NCI-H187 (cell line): ENCODE data around the gene BIN1.

ENCODE experiments used
- DNase-seq, 2 experiments: peaks; one replicate each; lab custom pipeline; 2025; lab: John Stamatoyannopoulos, UW

BIN1 gene

DNA sequence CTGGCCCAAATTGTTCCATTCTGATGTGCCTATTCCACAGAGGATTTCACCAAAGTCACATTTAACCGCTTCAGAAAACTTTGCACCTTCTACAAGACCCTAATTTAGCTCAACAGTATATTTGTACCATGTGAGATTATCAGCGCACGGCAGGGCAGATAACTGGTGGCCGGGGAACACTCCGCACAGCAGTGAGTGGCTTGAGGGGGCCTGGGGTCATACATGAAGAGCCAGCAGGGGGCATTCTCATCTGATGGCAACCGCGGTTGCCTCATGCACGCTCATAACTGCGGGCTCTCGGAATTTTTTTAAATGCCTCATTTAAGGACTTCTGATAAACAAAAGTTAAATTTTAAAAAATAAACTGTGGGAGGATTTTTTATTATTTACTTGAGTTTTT is 84.1 kb downstream of the BIN1 start:
- DNase-seq, result no peak

DNA sequence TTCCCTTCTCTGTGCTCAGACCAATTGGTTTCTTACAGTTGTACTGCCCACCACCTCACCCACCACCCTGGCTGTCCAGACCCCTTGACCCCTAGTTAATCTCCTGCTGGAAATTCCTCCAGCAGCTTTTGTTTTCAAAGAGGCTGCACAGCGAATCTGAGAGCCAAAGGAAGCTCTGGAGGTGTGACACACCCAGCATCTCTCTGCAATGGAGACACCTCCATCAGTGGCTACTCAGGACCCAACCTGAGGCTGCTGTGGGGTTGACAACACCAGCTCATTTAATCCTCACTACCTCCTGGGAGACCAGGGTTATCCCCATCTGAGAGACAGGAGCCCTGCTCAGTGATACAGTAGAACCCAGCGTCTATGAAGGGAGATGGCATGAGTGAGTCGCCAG is 86.4 kb downstream of the BIN1 start:
- no peak for DNase-seq

DNA sequence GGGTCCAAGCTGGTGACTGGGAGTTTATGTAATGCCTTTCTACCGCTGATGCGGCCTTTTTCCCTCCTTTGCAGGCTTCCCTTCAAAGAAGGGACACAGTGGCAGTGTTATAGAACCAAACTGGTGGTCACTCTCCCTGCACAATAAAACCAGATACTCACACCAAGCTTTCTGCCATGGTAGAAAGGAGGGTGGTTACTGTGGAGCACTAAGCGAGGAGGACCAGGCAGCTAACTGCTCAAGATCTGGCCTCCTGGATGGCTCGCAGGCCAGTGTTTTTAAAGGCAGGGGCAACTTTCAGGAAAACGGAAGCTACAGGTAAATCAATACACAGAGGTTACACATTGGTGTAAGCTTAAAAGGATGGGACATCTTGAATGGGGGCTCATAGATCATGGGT is 89.4 kb downstream of the BIN1 start:
- no peak for DNase-seq

DNA sequence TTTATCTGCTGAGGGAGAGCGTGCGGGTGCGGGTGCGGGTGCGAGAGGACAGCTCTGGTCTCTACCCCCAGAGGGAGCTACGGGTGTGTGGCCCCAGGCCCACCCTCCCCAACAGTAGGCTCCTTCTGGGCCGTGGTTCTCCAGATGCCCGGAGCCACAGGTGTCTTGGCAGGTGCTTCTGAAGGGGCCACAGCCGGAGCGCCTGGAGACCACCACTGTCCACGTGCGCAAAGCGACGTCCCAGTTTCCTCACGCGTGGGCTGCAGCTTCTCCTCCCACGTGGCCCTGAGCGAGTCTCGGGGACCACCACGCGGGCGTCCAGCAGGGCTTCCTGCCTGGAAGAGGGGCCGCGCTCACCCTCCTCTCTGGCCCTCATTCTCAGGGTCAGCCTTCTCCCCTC is 90.6 kb downstream of the BIN1 start:
- no peak for DNase-seq

DNA sequence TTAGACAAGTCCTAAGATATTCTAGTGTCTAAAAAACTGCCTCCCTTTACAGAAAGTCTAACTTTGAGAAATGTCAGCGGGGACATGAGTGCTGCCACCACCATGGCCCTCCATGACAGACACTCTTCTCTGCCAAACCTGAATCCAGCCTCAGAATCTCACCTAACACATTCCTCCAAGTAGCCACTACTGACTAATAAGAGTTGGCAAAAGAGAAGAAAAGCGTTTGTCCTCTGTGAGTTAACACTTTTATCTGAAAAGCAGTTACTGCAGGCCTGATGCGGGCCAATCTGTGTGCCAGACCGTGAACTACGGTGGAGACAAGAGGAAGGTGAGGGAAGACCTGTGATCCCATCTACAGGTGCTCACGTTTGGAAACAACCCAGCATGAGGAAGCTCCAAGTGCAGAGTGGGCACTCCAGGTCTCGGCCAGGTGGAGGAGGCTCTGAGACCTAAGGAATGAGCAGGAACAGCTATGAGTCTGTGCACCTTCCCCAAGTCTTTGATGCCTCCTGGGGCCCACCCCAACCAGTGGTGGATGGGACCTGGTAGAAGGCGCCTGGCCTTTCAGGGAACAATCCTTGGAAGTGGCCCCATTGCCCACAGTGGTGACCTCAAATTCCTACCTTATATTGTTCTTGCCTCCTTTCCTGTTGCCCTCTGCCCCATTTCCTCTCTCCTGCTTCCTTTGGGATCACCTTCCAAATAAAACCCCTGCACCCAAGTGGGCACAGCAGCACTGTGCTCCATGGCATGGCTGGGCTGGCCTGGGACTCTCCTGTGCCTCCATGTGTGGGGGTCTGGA is 91.6 kb downstream of the BIN1 start:
- no peak for DNase-seq

DNA sequence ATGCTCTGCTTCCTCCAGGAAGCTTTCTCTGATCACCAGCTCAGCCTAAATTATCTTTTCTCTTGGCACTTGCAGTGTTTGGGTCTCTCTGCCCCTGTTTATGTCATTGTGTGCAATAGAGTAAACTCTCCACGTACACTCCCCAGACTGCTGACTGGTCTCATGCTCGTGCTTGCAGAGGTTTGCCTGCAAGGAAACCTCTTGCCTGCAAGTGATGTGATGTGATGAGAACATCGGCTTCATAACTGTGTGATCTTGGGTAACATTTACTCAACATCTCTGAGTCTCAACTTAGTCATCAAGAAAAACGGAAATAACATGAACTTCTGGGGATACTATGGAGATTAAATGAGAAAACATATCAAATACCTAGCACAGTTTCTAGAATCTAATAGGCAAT is 92.3 kb downstream of the BIN1 start:
- DNase-seq, result no peak

DNA sequence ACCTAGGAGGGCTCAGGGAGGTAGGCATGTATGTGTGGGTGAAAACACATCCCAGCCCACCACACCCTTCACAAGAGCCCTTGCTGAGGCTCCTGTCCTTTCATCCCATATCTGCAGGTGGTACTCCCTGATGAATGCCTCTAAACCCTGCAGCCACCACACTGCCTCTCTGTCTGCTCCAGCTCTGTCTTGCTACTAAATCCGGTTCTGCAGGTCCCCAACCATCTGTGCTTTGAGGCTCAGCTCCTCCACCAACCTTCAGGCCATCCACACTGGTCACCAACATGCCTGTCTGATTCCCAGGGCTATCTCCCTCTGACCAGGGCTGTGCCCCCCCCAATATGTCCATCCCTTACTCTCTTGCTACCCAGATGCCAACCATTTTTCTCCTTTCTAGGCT is 92.7 kb downstream of the BIN1 start:
- DNase-seq, result no peak

DNA sequence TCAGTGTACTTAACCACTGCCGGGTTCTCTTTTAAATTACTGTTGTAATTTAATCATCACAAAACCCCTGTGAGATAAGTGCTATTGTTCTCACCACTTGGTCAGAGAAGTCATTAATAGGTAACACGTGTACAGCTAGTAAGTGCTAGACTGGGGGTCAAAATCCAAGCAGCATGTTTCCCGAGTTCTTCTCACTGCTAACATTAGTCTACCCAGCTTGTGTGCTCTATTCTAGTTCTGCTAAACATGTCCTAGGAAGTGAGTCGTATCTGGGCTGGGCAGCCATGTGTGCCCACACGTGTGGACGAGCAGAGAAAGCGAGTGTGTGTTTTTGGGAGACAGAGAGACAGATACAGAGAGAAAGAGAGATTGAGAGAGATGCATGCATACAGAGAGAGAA is 94.1 kb downstream of the BIN1 start:
- DNase-seq, result no peak

DNA sequence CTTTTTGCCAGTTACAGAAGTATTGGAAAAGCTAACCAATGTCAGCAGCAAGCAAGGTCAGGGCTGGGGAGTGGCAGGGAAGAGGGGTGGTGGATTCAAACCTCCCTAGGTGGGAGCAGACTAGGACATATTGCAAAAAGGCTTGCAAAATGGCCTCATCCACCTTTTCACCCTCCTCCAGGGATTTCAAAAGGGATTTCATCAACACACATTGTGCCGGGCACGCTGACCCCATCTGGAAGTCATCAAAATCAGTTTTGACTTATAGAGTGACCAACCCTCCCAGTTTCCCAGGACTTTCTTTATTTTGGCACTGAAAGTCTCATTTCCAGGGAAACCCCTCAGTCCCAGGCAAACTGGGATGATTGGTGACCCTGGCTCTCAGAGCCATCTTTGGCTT is 94.7 kb downstream of the BIN1 start:
- DNase-seq, result no peak

DNA sequence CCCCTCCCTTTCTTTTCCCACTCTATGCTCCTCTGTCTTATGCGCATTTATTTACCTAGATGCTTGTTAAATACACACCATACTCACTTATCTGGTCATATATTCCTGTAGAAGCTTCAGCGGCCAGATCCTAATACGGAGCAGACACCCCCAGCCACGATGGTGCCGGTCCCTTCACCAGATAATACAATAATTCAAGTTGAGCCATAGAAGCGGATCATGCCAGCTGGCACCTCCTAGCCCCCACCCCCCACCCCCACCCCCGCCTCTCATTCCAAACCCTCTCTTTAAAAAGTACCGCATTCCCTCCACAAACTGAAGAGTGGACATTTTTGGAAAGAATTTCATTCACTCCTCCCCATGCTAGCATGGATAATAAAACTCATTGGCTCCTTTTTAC is 95.2 kb downstream of the BIN1 start:
- no peak for DNase-seq

DNA sequence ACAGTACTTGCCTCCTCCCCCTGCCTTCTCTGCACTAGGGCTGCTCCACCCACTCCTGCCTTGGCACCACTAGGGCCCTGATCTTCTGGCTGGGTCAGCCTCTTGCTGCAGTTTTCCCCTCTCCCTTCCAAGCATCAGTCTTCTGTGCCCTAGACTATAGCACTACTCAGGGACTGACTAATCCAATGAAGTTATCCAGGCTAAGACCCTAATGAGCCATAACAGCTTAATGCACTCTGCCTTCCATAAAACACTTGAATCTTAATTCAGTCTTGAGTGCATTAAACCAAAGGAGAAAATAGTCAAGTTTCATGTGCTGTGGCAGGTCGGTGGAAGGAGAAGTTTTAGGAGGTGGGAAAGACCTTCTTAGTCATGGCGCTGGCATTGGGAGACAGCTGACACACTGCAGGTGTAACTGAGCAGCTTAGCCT is 95.7 kb downstream of the BIN1 start:
- no peak for DNase-seq

DNA sequence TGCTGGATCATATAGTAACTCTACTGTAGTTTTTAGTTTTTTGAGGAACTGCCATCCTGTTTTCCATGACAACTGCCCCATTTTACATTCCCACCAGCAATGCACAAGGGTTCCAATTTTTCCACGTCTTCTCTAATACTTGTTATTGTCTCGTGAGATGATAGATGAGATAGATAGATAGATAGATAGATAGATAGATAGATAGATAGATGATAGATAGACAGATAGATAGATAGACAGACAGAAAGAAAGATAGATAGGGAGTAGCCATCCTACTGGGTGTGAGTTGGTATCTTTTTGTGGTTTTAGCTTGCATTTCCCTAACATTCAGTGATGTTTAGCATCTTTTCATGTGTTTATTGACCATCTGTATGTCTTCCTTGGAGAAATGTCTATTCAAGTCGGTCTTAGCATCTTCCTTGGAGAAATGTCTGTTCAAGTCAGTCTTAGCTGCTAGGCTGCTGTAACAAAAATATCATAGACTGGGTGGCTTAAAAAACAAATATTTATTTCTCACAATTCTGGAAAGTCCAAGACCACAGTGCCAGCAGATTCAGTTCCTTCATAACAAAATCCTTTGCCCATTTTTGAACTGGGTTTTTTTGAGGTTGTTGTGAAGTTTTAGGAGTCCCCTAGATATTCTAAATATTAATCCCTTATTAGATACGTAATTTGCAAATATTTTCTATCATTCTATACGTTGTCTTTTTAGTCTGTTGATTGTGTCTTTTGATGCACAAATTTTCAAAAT is 98.5 kb downstream of the BIN1 start:
- no peak for DNase-seq

DNA sequence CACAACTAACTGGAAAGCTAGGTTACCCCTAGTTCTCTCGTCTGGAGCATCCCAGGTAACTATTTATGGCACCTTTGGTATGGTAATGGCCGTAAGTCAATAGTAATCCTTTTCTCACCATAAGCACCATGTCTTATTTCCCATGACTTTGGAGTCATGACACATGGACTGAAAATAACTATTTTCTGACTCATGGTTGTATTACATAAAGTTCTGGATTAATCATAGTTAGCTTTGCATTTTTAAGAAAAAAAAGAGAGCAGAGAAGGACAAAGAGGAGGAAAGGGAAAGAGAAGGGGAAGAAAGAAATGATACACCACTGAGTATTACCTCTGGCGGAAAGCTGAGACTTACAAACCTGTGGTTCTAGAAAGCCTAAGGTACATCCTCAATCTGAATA is 99.3 kb downstream of the BIN1 start:
- no peak for DNase-seq

DNA sequence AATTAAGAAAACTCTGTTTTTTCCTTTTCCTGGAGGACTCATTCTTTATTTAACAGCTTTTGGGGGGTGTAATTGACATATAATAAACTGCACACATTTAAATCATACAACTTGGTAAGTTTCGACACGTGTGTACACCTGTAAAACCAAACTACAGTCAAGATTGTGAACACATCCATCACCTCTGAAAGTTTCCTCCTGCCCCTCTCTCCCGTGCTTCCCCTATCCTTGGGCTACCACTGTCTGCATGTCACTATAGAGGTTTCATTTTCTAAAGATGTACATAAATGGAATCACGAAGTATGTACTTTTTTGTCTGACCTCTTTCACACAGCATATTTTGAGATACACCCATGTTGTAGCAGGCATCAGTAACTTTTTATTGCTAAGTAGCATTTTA is 100.0 kb downstream of the BIN1 start:
- no peak for DNase-seq

DNA sequence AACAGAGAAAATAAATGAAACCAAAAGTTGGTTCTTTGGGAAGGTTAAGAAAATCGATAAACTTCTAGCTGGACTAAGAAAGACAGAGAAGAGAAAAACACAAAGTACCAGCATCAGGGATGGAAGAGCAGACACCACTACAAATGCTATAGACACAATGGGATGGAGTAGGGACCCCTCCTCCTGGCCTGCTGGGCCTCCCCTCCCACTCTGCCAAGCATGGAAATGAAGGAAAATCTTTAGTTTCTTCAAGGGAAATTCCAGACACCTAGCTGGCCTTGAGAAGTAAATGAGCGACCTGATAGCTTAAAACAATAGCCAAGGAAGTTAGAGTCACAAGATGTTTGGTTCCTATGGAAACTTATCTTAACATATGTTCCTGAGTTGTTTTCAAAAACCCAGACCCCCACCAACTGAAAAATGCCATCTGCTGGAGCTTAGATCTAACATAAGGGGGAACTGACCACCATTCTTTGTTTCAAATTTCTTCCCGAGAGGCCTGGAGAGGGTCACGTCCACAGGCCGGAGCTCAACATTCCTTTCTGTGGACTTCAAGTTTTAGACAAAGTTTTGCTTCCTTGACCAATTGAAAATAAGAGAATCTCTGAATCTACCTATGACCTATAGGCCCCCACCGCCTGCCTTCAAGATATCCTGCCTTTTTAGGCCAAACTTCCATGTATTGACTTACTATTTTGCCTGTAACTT is 101.9 kb downstream of the BIN1 start:
- DNase-seq, result no peak

DNA sequence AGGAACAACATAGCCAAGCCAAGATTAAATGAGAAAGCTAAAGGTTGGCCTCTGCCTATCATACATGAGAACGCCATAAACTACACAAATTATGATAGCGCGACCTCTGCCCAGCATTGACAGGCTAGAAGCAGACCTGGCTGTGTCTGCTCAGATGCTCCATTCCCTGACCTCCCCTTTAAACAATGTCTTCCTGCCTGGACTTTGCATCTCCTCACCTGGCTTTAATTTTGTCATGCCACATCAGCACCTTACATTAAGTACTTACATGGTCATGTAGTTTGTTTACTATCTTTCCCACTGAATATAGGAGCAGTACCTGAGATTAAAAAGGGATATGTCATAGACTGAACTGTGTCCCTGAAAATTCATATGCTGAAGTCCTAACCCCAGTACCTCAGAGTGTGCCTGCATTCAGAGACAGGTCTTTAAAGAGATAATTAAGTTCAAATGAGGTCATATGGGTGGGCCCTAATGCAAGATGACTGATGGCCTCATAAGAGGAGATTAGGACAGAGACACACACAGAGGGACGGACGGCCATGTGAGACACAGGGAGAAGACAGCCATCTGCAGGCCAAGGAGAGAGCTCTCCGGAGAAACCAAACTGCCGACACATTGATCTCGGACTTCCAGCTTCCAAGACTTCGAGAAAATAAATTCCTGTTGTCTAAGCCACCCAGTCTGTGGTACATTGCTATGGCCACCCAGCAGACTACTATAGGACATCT is 103.7 kb downstream of the BIN1 start:
- DNase-seq, result no peak

DNA sequence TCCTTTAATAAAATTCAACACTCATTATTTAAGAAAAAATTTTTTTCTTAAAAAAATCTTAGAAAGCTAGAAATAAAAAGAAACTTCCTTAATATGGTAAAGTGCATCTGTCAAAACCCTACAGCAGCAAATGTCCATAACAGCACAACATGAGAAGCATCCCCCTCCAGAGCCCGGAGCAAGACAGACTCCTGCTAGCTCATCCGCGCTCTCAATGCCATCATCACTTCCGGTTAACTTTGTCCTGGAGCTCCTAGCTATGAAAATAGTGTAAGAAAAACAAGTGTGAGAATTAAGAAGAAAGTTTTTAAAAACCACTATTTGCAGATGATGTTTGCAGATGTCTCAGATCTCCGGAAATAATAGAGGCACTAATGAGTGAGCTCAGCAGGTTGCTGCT is 105.2 kb downstream of the BIN1 start:
- DNase-seq, result no peak

DNA sequence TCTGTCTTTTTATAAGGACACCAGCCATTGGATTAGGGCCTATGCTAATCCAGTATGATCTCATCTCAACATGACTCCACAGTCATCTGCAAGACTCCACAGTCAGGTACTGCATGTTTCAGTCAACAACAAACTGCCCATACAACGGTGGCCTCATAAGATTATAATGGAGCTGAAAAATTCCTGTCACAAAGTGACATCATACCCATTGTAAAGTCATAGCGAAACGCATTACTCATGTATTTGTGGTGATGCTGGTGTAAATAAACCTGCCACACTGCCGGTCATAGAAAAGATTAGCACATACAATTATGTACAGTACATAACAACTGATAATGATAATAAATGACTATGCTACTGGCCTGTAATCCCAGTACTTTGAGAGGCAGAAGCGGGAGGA is 106.0 kb downstream of the BIN1 start:
- no peak for DNase-seq

DNA sequence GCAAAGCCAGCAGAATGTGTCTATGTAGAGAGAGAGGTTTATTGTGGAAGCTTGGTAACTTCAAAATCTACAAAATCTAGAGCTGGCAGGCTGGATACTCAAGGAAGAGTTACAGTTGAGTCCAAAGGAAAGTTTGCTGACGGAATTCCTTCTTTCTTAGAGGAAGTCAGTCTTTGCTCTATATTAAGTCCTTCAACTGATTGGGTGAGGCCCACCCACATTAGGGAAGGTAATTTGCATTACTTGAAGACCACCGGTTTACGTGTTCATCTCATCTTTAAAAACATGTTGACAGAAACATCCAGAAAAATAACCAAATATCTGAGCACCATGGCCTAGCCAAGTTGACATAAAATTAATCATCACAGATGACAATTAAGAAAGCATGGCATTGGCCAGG is 106.8 kb downstream of the BIN1 start:
- no peak for DNase-seq

DNA sequence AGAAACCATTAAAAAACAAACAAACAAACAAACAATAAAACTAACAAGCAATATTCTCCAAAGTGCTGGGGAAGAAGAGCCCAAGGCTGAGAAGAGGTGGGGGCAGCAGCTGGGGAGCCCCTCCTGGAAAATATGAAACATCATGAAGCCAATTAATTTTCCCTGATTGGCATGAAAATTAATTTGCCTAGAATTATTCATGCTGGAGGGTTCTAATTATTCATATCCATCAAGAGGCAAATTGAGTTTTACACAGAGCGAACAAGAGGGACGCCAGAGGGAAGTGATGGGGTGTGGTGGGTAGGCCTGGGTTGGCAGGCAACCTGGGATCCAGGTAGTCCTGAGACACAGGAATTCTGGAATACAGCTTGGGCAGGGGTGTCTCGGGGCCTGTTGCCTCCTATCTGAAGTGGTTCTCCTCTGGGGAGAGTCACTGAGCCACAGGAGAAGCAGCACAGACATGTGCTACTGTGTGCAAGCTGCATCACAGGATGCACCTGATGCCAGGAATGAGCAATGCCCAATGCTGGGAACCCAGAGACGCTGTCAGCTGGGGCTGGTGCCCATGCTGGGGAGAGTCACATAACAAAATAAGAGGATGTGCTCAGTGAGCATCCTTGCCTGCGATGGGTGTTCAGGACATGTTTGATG is 107.7 kb downstream of the BIN1 start:
- no peak for DNase-seq

DNA sequence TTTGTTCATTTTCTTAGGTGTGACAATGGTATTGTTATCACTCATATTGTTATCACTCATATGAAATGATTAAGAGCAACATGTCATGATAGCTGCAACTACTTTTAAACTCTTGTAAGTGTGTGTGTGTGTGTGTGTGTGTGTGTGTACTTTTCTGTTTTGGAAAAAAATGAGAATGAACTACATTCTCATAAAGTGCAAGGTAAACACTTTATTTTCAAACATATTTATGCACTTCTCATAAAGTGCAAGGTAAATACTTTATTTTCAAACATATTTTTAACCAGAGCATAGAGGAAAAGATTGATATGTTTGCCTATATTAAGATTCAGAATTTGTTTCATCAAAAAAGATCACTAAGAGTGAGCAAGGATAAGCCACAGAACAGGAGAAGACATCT is 108.5 kb downstream of the BIN1 start:
- DNase-seq, result no peak
